SU-DHL-6 (cell line): ENCODE results near the gene RAG2.

Experiments
- H2AFZ ChIP-seq: fragments of 200-600 bp; sonication (generic); 2 replicates; pipeline ENCODE4 v1.6.1; 2014; ENCODE audit warnings: low read depth, mild to moderate bottlenecking, moderate library complexity, mixed read lengths, antibody characterized with exemption, low read length; ENCODE audit not compliant: severe bottlenecking
- H3F3A ChIP-seq: fragments of 200-600 bp; shearing (Covaris generic); 2 replicates; pipeline ENCODE4 v1.6.0; 2016; ENCODE audit warnings: antibody characterized with exemption, mild to moderate bottlenecking; ENCODE audit not compliant: insufficient read depth
- H3K27ac ChIP-seq: fragments of 200-600 bp; sonication (generic); 2 replicates; pipeline ENCODE4 v1.5.1; 2016; ENCODE audit warnings: low read depth, mild to moderate bottlenecking, low read length, moderate library complexity, mixed read lengths
- H3K27me3 ChIP-seq: fragments of 200-600 bp; sonication (generic), shearing (Covaris generic); 2 replicates; pipeline ENCODE4 v1.6.0; 2014; ENCODE audit warnings: mild to moderate bottlenecking, low read length
- H3K36me3 ChIP-seq: fragments of 200-600 bp; sonication (generic); 2 replicates; pipeline ENCODE4 v1.6.1; 2014; ENCODE audit warnings: mild to moderate bottlenecking, low read length, mixed read lengths
- H3K4me2 ChIP-seq: fragments of 300-600, 200-600 bp; shearing (Covaris generic), sonication (generic); 2 replicates; pipeline ENCODE4 v1.6.0; 2014; ENCODE audit warnings: low read length, low read depth, mild to moderate bottlenecking; ENCODE audit not compliant: poor library complexity, severe bottlenecking
- H3K4me3 ChIP-seq: fragments of 200-600 bp; sonication (generic); 2 replicates; pipeline ENCODE4 v1.5.1; 2014; ENCODE audit warnings: antibody characterized with exemption, low read length, mild to moderate bottlenecking, mixed read lengths; ENCODE audit not compliant: insufficient read depth, poor library complexity, severe bottlenecking
- H3K79me2 ChIP-seq: fragments of 200-600 bp; sonication (generic); 2 replicates; pipeline ENCODE4 v1.6.1; 2014; ENCODE audit warnings: mild to moderate bottlenecking, low read length, moderate library complexity; ENCODE audit not compliant: insufficient read depth
- H3K9ac ChIP-seq: fragments of 200-600 bp; sonication (generic); 2 replicates; pipeline ENCODE4 v1.7.0; 2014; ENCODE audit warnings: mild to moderate bottlenecking, low read length
- H3K9me2 ChIP-seq: fragments of 200-600 bp; sonication (generic); replicated peaks from 2 replicates; pipeline ENCODE4 v1.6.1; 2014; ENCODE audit warnings: low read length; ENCODE audit not compliant: insufficient read depth
- H3K9me3 ChIP-seq: fragments of 200-600 bp; sonication (generic); 2 replicates; pipeline ENCODE4 v1.6.1; 2014; ENCODE audit warnings: low read length, mixed read lengths; ENCODE audit not compliant: insufficient read depth
- H4K20me1 ChIP-seq: fragments of 200-600 bp; sonication (generic); 2 replicates; pipeline ENCODE4 v1.6.1; 2014; ENCODE audit warnings: low read depth, mild to moderate bottlenecking, antibody characterized with exemption, low read length, moderate library complexity, mixed read lengths
- EZH2phosphoT487 ChIP-seq: fragments of 200-600 bp; sonication (generic), shearing (Covaris generic); conservative IDR thresholded peaks from 2 replicates; pipeline ENCODE4 v1.6.1; 2018; ENCODE audit warnings: mild to moderate bottlenecking, antibody characterized with exemption, low read length, moderate library complexity, mixed read lengths
- TF ChIP-seq, protein P1 (sequence below): fragments of 200-600 bp; sonication (generic); IDR thresholded peaks from one replicate; pipeline ENCODE4 v1.5.1; 2017; ENCODE audit warnings: antibody characterized with exemption, mild to moderate bottlenecking, low read length, moderate library complexity; ENCODE audit not compliant: insufficient read depth, poor library complexity, severe bottlenecking

The RAG2 gene

DNA sequence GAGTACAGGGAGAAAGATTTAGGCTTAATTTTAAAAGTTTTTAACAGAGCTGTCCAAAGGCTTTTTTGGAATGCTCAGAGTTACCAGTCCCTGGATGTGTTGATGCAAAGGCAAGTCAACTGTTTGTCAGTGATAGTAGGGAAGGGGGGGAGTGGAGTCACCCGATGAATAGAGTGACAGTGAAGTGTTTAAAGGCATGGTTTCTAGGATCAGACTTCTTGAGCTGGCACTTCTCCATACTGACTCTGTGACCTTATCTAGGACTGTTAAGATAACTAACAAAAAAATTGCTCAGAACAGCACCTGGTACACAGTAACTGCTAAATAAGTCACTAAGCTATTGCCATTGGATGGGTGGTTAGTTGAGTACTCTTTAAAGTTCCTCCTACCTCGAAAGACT lies 11.3 kb upstream of the RAG2 start:
- TF ChIP-seq, protein P1, sequence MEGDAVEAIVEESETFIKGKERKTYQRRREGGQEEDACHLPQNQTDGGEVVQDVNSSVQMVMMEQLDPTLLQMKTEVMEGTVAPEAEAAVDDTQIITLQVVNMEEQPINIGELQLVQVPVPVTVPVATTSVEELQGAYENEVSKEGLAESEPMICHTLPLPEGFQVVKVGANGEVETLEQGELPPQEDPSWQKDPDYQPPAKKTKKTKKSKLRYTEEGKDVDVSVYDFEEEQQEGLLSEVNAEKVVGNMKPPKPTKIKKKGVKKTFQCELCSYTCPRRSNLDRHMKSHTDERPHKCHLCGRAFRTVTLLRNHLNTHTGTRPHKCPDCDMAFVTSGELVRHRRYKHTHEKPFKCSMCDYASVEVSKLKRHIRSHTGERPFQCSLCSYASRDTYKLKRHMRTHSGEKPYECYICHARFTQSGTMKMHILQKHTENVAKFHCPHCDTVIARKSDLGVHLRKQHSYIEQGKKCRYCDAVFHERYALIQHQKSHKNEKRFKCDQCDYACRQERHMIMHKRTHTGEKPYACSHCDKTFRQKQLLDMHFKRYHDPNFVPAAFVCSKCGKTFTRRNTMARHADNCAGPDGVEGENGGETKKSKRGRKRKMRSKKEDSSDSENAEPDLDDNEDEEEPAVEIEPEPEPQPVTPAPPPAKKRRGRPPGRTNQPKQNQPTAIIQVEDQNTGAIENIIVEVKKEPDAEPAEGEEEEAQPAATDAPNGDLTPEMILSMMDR = no peak
- TF ChIP-seq EZH2phosphoT487 = no peak
- Histone ChIP-seq H3K9me2 (no peaks in the 10 kb centered on the region), H3K27me3 (no peaks in the 10 kb centered on the region), H3K4me3 (no peak overlapping the region), H3K36me3 (no peaks in the 10 kb centered on the region), H3K4me2 (no peak overlapping the region), H3F3A (no peaks in the 10 kb centered on the region), H2AFZ (no peak overlapping the region), H3K9me3 (no peaks in the 10 kb centered on the region), H3K79me2 (no peaks in the 10 kb centered on the region), H4K20me1 (no peaks in the 10 kb centered on the region), H3K27ac (no peak overlapping the region), H3K9ac (no peak overlapping the region)

GRCh38 chr11:36608491-36609199 lies 10.6 kb upstream of the RAG2 start:
- no peak overlapping the region for H2AFZ ChIP-seq
- H3K27ac ChIP-seq = no peak overlapping the region
- no peaks in the 10 kb centered on the region for H3K79me2 ChIP-seq
- no peaks in the 10 kb centered on the region for H3K36me3 ChIP-seq
- no peaks in the 10 kb centered on the region for H3K9me2 ChIP-seq
- no peak overlapping the region for H3K4me3 ChIP-seq
- TF ChIP-seq, protein P1 = no peak
- no peak for TF ChIP-seq EZH2phosphoT487
- no peaks in the 10 kb centered on the region for H3K9me3 ChIP-seq
- H3K4me2 ChIP-seq = no peak overlapping the region
- H3F3A ChIP-seq = no peaks in the 10 kb centered on the region
- no peaks in the 10 kb centered on the region for H4K20me1 ChIP-seq
- no peak overlapping the region for H3K9ac ChIP-seq
- no peaks in the 10 kb centered on the region for H3K27me3 ChIP-seq

DNA sequence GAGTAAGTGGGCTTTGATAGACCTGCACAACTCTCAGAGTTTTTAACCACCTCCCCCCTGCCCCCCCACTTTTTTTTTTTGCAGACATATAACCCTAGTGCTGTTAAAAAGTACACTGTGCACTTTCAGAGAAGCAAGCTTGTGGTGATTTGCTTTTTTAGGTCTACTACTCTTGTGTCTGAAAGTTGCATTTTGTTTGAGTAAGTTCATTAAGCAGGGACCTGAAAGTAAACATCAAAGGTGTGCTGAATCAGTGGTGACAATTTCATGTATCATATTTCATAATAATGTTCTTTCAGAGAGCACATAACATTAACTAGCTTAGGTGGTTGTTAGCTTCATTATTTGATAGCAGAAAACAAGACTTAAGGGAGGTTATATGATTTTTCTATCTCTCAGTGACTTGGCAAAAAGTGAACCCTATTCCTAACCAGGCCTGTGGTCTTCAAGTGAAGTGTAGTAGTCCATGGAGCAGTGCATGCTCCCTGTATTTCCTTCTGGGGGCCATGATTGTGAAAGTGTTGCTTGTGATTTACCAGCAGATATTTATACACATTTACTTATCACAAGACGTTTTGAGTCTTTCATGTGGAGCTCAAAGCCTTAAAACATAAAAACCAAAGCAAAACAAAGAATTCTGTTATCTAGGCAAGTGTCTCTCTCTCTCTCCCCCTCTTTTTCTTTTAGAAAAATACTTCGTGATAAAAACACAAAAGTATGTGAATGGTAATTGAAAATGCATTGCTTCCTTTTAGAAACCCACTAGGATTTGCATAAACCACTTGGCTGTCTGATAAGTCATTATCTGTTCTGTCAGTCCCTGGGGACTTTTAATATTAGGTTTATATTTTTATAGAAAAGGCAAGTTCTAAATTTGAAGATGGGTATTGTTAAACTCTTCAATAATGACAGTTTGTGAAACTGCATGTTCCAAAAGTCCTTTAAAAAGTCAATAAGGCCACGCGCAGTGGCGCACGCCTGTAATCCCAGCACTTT lies 7.5 kb upstream of the RAG2 start:
- no peak overlapping the region for H3K4me3 ChIP-seq
- no peaks in the 10 kb centered on the region for H3K27me3 ChIP-seq
- H3K9me3 ChIP-seq = no peaks in the 10 kb centered on the region
- no peak overlapping the region for H3K4me2 ChIP-seq
- H3K9me2 ChIP-seq = no peaks in the 10 kb centered on the region
- H3K9ac ChIP-seq = no peak overlapping the region
- no peaks in the 10 kb centered on the region for H3K79me2 ChIP-seq
- no peak overlapping the region for H2AFZ ChIP-seq
- no peaks in the 10 kb centered on the region for H3F3A ChIP-seq
- no peaks in the 10 kb centered on the region for H3K36me3 ChIP-seq
- no peak overlapping the region for H3K27ac ChIP-seq
- H4K20me1 ChIP-seq = no peaks in the 10 kb centered on the region
- TF ChIP-seq EZH2phosphoT487 = no peak
- TF ChIP-seq, protein P1 = no peak
